Stimulated activated CD4-positive, alpha-beta T cell treated with anti-CD3 and anti-CD28 coated beads, Interleukin-1b, Interleukin-23, amount 100 ng/mL, for 24 hours (primary cell): ENCODE measurements around the gene DBT.

Source experiments
- DNase-seq, 4 experiments: peaks; one replicate each; pipeline ENCODE4 v3.0.0-alpha.2; 2020; ENCODE audit warnings: low read depth in 4 of 4, low spot score in 1 of 4

The DBT gene

GRCh38 chr1:100198596-100198995, 51.0 kb downstream of the DBT start:
- no peak for DNase-seq

GRCh38 chr1:100188617-100189016, 61.0 kb downstream of the DBT start:
- DNase-seq = no peak

- no peak for DNase-seq
Observed at GRCh38 chr1:100187912-100188311, 61.7 kb downstream of the DBT start.

GRCh38 chr1:100184536-100184935, 65.1 kb downstream of the DBT start:
- DNase-seq = no peak

- no peak for DNase-seq
Observed at GRCh38 chr1:100183370-100183769, 66.3 kb downstream of the DBT start.

- no peak for DNase-seq
Observed at GRCh38 chr1:100178091-100178490, 71.5 kb downstream of the DBT start, which contains the start of gene LRRC39. TSS of gene LRRC39 (minus strand) at chr1:100178256. CDS start at chr1:100168516, 9,740 bp downstream.

GRCh38 chr1:100177295-100178041, 72.2 kb downstream of the DBT start:
- DNase-seq = no peak

GRCh38 chr1:100168051-100168450, 81.6 kb downstream of the DBT start:
- DNase-seq = no peak

GRCh38 chr1:100164702-100165101, 84.9 kb downstream of the DBT start:
- DNase-seq = no peak

- DNase-seq = no peak
Observed at GRCh38 chr1:100164216-100164615, 85.4 kb downstream of the DBT start.

- no peak for DNase-seq
Observed at GRCh38 chr1:100162881-100163280, 86.8 kb downstream of the DBT start.

GRCh38 chr1:100152271-100152670, 97.4 kb downstream of the DBT start:
- no peak for DNase-seq

GRCh38 chr1:100151679-100152078, 98.0 kb downstream of the DBT start:
- no peak for DNase-seq

GRCh38 chr1:100147875-100148274, 101.8 kb downstream of the DBT start:
- no peak for DNase-seq

- no peak for DNase-seq
Observed at GRCh38 chr1:100146958-100147357, 102.7 kb downstream of the DBT start.

GRCh38 chr1:100145116-100145515, 104.5 kb downstream of the DBT start:
- DNase-seq = no peak

- no peak for DNase-seq
Observed at GRCh38 chr1:100142343-100142742, 107.3 kb downstream of the DBT start.

GRCh38 chr1:100141192-100141591, 108.4 kb downstream of the DBT start:
- DNase-seq = no peak

- no peak for DNase-seq
Observed at GRCh38 chr1:100137602-100138001, 112.0 kb downstream of the DBT start.
